ENCODE results near the gene MYF6. TPM values are rescaled to one million over a fixed set of nuclear protein-coding genes. Genes with fewer than 3 reads are reported as not detected.

MYF6 gene
- total RNA-seq, 3 donors from 2014 or later, result not detected

- no peaks in the 10 kb centered on the region for H3K4me1 ChIP-seq (ENCODE audit: low read depth)
- H3K36me3 ChIP-seq (ENCODE audit: low read depth), result no peaks in the 10 kb centered on the region
- H3K4me3 ChIP-seq, result no peak overlapping the region
- ATAC-seq (no peak), DNase-seq (no peak)
- intact Hi-C loops (cut with DNase I, micrococcal nuclease), result no loop called here
- H3K9me3 ChIP-seq, result no peaks in the 10 kb centered on the region
- TF ChIP-seq CTCF (IDR thresholded peaks at IDR 0.05), result no peak
These were observed 40.4 kb downstream of the MYF6 start for GRCh38 chr12:80747800-80748199.

- H3K9me3 ChIP-seq, result no peaks in the 10 kb centered on the region
- intact Hi-C loops (cut with DNase I, micrococcal nuclease), result no loop called here
- ATAC-seq (no peak), DNase-seq (no peak)
- no peak for TF ChIP-seq CTCF (IDR thresholded peaks at IDR 0.05)
- no peak overlapping the region for H3K4me3 ChIP-seq
- no peaks in the 10 kb centered on the region for H3K36me3 ChIP-seq (ENCODE audit: low read depth)
- H3K4me1 ChIP-seq (ENCODE audit: low read depth), result no peaks in the 10 kb centered on the region
These were observed 42.0 kb downstream of the MYF6 start for GRCh38 chr12:80749456-80749855.

- Histone ChIP-seq H3K4me1 (ENCODE audit: low read depth) (no peaks in the 10 kb centered on the region), H3K4me3 (no peak overlapping the region), H3K36me3 (ENCODE audit: low read depth) (no peaks in the 10 kb centered on the region), H3K9me3 (no peaks in the 10 kb centered on the region)
- intact Hi-C loops (cut with DNase I, micrococcal nuclease), result no loop called here
- DNase-seq, result no peak
- ATAC-seq, result no peak
- TF ChIP-seq CTCF (IDR thresholded peaks at IDR 0.05), result no peak
These were observed 45.0 kb downstream of the MYF6 start for GRCh38 chr12:80752464-80752863.

- no peak for TF ChIP-seq CTCF (IDR thresholded peaks at IDR 0.05)
- no peak for ATAC-seq
- no peak for DNase-seq
- Histone ChIP-seq H3K4me1 (ENCODE audit: low read depth) (no peaks in the 10 kb centered on the region), H3K4me3 (no peak overlapping the region), H3K36me3 (ENCODE audit: low read depth) (no peaks in the 10 kb centered on the region), H3K9me3 (no peaks in the 10 kb centered on the region)
- intact Hi-C loops (cut with DNase I, micrococcal nuclease), result no loop called here
These were observed 46.8 kb downstream of the MYF6 start for GRCh38 chr12:80754274-80754673.

- intact Hi-C loops (cut with DNase I, micrococcal nuclease), result no loop called here
- DNase-seq (no peak), ATAC-seq (no peak)
- H3K9me3 ChIP-seq, result no peaks in the 10 kb centered on the region
- H3K4me1 ChIP-seq (ENCODE audit: low read depth), result no peaks in the 10 kb centered on the region
- no peaks in the 10 kb centered on the region for H3K36me3 ChIP-seq (ENCODE audit: low read depth)
- H3K4me3 ChIP-seq, result no peak overlapping the region
- TF ChIP-seq CTCF (IDR thresholded peaks at IDR 0.05), result no peak
These were observed 49.4 kb downstream of the MYF6 start for GRCh38 chr12:80756875-80757274.

Other genes with a start within 250 kb of the MYF6 start
- gene MYF5, start 9.3 kb downstream of the MYF6 start, total RNA-seq, result not detected
- gene LIN7A, start 230.3 kb downstream of the MYF6 start, total RNA-seq, result 1 to 10 TPM in 2 of 3 donors, under 1 TPM in 1; 0.36 to 4.1 (median 3.1) TPM

Measured in mucosa of descending colon (tissue), 3 donors.